ENCODE measurements around the gene OR4C11.

Gene OR4C11

GRCh38 chr11:55607545-55607944 lies at the start of gene OR4C11:
OR4C11 (minus strand) TSS chr11:55607645; CDS start chr11:55604373, 3,272 bp downstream.
- DNase-seq (ENCODE audit: low read depth, low spot score) = no peak
- no peak for TF ChIP-seq CTCF (IDR thresholded peaks at IDR 0.05; ENCODE audit: insufficient read depth, low read length, missing control alignments)
- POLR2A ChIA-PET = no interaction called here
- H3K4me3 ChIP-seq (ENCODE audit: low read depth, low read length) = no peak within 1 kb of the TSS
- CTCF ChIA-PET = no interaction called here

GRCh38 chr11:55655096-55655495 lies 47.7 kb upstream of the OR4C11 start:
- ChIA-PET POLR2A (no interaction called here), CTCF (no interaction called here)
- DNase-seq (ENCODE audit: low read depth, low spot score) = no peak
- TF ChIP-seq CTCF (IDR thresholded peaks at IDR 0.05; ENCODE audit: insufficient read depth, low read length, missing control alignments) = no peak
- H3K4me3 ChIP-seq (ENCODE audit: low read depth, low read length) = no peak overlapping the region

- CTCF ChIA-PET = no interaction called here
- no peak overlapping the region for H3K4me3 ChIP-seq (ENCODE audit: low read depth, low read length)
- POLR2A ChIA-PET = no interaction called here
- no peak for TF ChIP-seq CTCF (IDR thresholded peaks at IDR 0.05; ENCODE audit: insufficient read depth, low read length, missing control alignments)
- DNase-seq (ENCODE audit: low read depth, low spot score) = no peak
These were observed 45.1 kb upstream of the OR4C11 start for GRCh38 chr11:55652560-55652959.

GRCh38 chr11:55648027-55648426 lies 40.6 kb upstream of the OR4C11 start, which contains the start of gene OR4S2:
OR4S2 (plus strand) TSS chr11:55648327; CDS start chr11:55650904, 2,577 bp downstream.
- POLR2A ChIA-PET = no interaction called here
- TF ChIP-seq CTCF (IDR thresholded peaks at IDR 0.05; ENCODE audit: insufficient read depth, low read length, missing control alignments) = no peak
- H3K4me3 ChIP-seq (ENCODE audit: low read depth, low read length) = no peak within 1 kb of the TSS
- DNase-seq (ENCODE audit: low read depth, low spot score) = no peak
- CTCF ChIA-PET = no interaction called here

- TF ChIP-seq CTCF (IDR thresholded peaks at IDR 0.05; ENCODE audit: insufficient read depth, low read length, missing control alignments) = no peak
- no peak for DNase-seq (ENCODE audit: low read depth, low spot score)
- H3K4me3 ChIP-seq (ENCODE audit: low read depth, low read length) = no peak within 1 kb of the TSS
- POLR2A ChIA-PET = no interaction called here
- CTCF ChIA-PET = no interaction called here
These were observed 27.4 kb upstream of the OR4C11 start, which contains the start of gene OR4P4 for GRCh38 chr11:55634813-55635212. OR4P4 (plus strand) TSS chr11:55635113.

DNA sequence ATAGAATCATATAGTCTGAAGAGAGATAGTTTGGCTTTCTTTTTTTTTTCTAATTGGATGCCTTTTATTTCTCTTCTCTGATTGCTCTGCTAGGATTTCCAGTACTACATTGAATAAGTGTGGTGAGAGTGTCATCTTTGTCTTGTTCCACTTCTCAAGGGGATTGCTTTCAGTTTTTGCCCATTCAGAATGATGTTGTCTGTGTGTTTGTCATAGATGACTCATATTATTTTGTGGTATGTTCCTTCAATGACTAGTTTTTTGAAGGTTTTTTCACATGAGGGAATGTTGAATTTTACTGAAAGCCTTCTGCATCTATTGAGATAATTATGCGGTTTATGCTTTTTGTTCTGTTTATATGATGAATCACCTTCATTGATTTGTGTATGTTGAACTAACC lies 17.1 kb upstream of the OR4C11 start:
- no peak overlapping the region for H3K4me3 ChIP-seq (ENCODE audit: low read depth, low read length)
- no peak for DNase-seq (ENCODE audit: low read depth, low spot score)
- ChIA-PET POLR2A (no interaction called here), CTCF (no interaction called here)
- TF ChIP-seq CTCF (IDR thresholded peaks at IDR 0.05; ENCODE audit: insufficient read depth, low read length, missing control alignments) = no peak
